GM12891 (cell line): ENCODE measurements around the gene SNX32.

ENCODE experiments used
- DNase-seq: peaks from one replicate; pipeline ENCODE4 v3.0.0; 2011; ENCODE audit warnings: low spot score; ENCODE audit not compliant: insufficient read length
- FAIRE-seq: peaks from 2 replicates; lab custom pipeline; 2011; peaks lifted over from hg19 to GRCh38; lab: Jason Lieb, UNC
- PAX5 ChIP-seq: IDR thresholded peaks from 2 replicates; pipeline ENCODE4 v1.6.1; 2011; ENCODE audit warnings: low read length, moderate library complexity, mild to moderate bottlenecking; ENCODE audit not compliant: insufficient read depth, severe bottlenecking
- POLR2A ChIP-seq: IDR thresholded peaks from 2 replicates; pipeline ENCODE4 v1.6.1; 2011; ENCODE audit warnings: low read depth, low read length, control low read depth
- POLR2AphosphoS5 ChIP-seq: IDR thresholded peaks from 2 replicates; pipeline ENCODE4 v1.6.1; 2011; ENCODE audit warnings: low read depth, low read length, control low read depth
- POU2F2 ChIP-seq: IDR thresholded peaks from 2 replicates; pipeline ENCODE4 v1.6.1; 2011; ENCODE audit warnings: low read depth, mild to moderate bottlenecking, control low read depth, low read length, moderate library complexity
- SPI1 ChIP-seq: IDR thresholded peaks from 2 replicates; pipeline ENCODE4 v1.6.1; 2011; ENCODE audit warnings: low read depth, low read length, control low read depth
- TAF1 ChIP-seq: IDR thresholded peaks from 2 replicates; pipeline ENCODE4 v1.6.1; 2011; ENCODE audit warnings: low read depth, low read length, control low read depth

Gene SNX32

DNA sequence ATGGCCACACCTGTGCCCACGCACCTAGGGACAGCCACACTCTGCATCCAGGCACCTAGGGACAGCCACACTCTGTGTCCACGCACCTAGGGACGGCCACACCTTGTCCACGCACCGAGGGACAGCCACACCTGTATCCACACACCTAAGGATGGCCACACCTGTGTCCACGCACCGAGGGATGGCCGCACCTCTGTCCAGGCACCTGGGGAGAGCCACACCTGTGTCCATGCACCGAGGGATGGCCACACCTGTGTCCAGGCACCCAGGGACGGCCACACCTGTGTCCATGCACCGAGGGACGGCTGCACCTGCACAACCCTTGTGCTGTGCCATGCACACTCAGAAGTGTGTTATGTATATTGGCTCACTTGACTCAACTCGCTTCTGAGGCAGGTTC lies 36.1 kb upstream of the SNX32 start:
- DNase-seq (no peak), FAIRE-seq (peak; percentile 45)
- no peak for TF ChIP-seq POLR2A
- TF ChIP-seq SPI1, result no peak
- TF ChIP-seq POLR2AphosphoS5, result no peak
- no peak for TF ChIP-seq POU2F2
- TF ChIP-seq TAF1, result no peak

- FAIRE-seq (no peak), DNase-seq (no peak)
- TF ChIP-seq POLR2AphosphoS5 (no peak), POU2F2 (no peak), TAF1 (no peak), POLR2A (no peak), SPI1 (no peak), PAX5 (no peak)
Observed at GRCh38 chr11:65798882-65799281, 34.9 kb upstream of the SNX32 start.

DNA sequence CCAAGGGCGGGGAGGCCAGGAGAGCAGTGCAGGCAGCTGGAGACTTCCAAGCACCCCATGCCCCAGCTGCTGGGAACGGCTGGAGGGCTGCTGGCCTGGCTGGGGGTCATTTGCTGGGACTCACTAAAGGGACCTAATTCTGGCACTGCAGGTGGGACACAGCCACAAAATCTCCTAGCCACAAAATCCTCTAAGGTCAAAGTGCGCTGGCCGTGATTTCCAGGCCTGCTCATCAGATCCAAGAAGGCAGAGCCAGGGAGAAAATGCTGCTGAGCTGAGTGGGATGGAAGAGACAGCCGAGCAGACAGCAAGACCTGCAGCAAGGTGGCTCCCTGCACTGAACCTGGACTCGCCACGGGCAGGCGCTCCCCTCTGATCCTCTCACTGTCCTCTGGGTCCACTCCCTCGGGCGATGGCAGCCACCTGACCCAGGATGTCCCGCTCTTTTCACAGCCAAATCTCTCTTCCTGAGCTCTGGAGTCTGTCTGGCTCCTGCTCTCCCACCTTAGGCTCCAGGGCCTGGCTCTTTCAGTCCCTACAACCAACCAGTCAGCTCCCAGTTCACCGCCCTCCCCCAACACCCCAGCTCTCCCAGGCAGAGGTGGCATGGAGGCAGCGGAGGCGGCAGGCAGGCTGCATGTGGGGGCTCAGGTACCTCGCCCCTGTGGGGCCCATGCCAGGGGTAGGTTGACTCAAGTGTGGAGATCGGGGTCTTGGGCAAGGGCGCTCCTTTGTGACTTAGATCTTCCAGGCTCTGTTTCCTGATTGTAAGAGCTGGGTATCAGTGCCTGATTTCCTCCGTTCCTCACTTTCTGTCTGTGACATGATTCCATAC lies 32.4 kb upstream of the SNX32 start:
- FAIRE-seq (no peak), DNase-seq (no peak)
- TF ChIP-seq PAX5, result no peak
- TF ChIP-seq POLR2AphosphoS5, result no peak
- TF ChIP-seq POLR2A, result no peak
- no peak for TF ChIP-seq SPI1
- no peak for TF ChIP-seq POU2F2
- no peak for TF ChIP-seq TAF1

GRCh38 chr11:65802841-65803240 lies 30.9 kb upstream of the SNX32 start:
- 0 out of 2 replicates have a peak, but pooled peaks have one; percentile 21 for TF ChIP-seq TAF1
- no peak for TF ChIP-seq POU2F2
- TF ChIP-seq SPI1, result peak; percentile 97
- TF ChIP-seq POLR2A, result no peak
- no peak for TF ChIP-seq POLR2AphosphoS5
- TF ChIP-seq PAX5, result no peak

GRCh38 chr11:65803797-65804492 lies 29.8 kb upstream of the SNX32 start:
- DNase-seq (no peak), FAIRE-seq (no peak)
- no peak for TF ChIP-seq POLR2A
- no peak for TF ChIP-seq SPI1
- TF ChIP-seq POU2F2, result no peak
- no peak for TF ChIP-seq TAF1
- TF ChIP-seq POLR2AphosphoS5, result no peak
- no peak for TF ChIP-seq PAX5

More at GRCh38 chr11:65802841-65803240, 30.9 kb upstream of the SNX32 start:
- FAIRE-seq, result peak; percentile 95
- DNase-seq, result peak; percentile 71

DNA sequence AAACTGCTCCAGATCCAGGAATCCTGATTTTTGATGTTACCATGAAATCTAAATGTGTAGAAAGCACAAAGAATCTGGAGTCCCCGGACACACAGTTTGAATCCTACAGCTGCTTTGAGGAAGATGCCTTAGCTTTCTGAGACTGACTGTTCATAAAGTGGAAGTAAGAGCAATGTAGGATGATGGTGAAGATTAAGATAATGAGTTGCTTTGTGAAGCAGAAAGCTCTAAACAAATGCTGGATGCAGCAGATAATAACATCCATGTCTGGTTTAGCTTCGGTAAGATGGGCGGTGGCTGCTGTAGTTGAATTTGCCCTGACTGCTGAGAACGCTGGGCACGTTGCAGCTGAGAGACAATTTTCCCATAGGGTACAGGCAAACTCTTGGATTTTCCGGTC lies 26.8 kb upstream of the SNX32 start:
- DNase-seq (no peak), FAIRE-seq (no peak)
- TF ChIP-seq SPI1 (no peak), POU2F2 (no peak), TAF1 (no peak), POLR2AphosphoS5 (no peak), POLR2A (no peak), PAX5 (no peak)

DNA sequence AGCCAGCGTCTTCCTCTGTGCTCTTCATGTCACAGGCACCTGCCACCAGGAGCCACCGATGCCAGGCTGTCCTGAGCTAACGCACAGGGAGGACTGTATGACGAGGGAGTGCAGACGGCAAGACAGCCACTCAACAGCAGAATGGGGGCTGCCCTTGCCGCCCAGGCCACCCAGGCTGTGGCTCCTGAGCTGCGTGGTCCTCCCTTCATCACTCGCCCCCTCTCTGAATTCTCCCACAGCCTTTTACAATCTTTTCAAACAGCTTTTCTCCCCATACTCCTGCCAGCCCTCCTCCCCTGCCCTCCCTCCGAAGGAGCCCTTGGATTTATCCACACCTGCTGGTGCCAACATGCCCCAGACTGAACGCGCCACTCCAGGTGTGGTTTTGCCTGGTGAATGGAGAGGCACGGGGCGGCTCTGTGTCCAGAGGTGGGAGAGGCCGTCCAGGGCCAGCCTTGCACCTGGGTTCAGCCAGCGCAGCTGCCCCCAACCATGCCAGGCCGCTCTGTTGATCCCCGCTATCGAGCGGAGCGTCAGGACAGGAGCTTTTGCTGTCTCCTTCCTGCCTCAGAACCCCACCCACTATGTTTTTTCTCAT lies 24.9 kb upstream of the SNX32 start:
- TF ChIP-seq SPI1 (no peak), PAX5 (no peak), POU2F2 (no peak), POLR2AphosphoS5 (no peak), TAF1 (no peak), POLR2A (no peak)
- FAIRE-seq (no peak), DNase-seq (no peak)

GRCh38 chr11:65809496-65809895 lies 24.3 kb upstream of the SNX32 start:
- TF ChIP-seq PAX5, result no peak
- no peak for TF ChIP-seq POLR2A
- no peak for TF ChIP-seq SPI1
- no peak for TF ChIP-seq TAF1
- no peak for TF ChIP-seq POU2F2
- TF ChIP-seq POLR2AphosphoS5, result no peak
- DNase-seq (no peak), FAIRE-seq (no peak)
